ENCODE results near the gene CHTF18.

- TF ChIP-seq POLR2AphosphoS5 (IDR thresholded peaks at IDR 0.05; ENCODE audit: low read depth, low read length) = no peak
- TF ChIP-seq POLR2A (IDR thresholded peaks at IDR 0.05; ENCODE audit: low read depth, low read length) = no peak
- TF ChIP-seq TAF1 (IDR thresholded peaks at IDR 0.05; ENCODE audit: low read depth, low read length) = no peak
- TF ChIP-seq PAX5 (IDR thresholded peaks at IDR 0.05; ENCODE audit: insufficient read depth, low read length, severe bottlenecking) = no peak
- TF ChIP-seq POU2F2 (IDR thresholded peaks at IDR 0.05; ENCODE audit: low read depth, low read length) = no peak
- no peak for TF ChIP-seq SPI1 (IDR thresholded peaks at IDR 0.05; ENCODE audit: low read depth, low read length)
Observed at GRCh38 chr16:756428-756827, 32.0 kb upstream of the CHTF18 start.

Measured in GM12891 (cell line).